Measurements from ENCODE around the gene SSB.
"Not testable (repeated sequence)": the region's sequence is repeated elsewhere in the genome, so short reads cannot be mapped to it uniquely, and the experiment has no call there.

The SSB gene

GRCh38 chr2:169849710-169850109, 51.0 kb downstream of the SSB start:
- TF ChIP-seq CTCF (IDR thresholded peaks at IDR 0.05; ENCODE audit: low read depth, low read length), result no peak
- no peak overlapping the region for H3K4me3 ChIP-seq (replicated peaks in 1 of 2; ENCODE audit: low read depth in 2 of 2, low read length in 2 of 2)
- DNase-seq (ENCODE audit: low read depth in 2 of 2), result no peak

GRCh38 chr2:169853041-169853668, 54.5 kb downstream of the SSB start:
- TF ChIP-seq CTCF (IDR thresholded peaks at IDR 0.05; ENCODE audit: low read depth, low read length), result no peak
- DNase-seq (ENCODE audit: low read depth in 2 of 2), result no peak
- H3K4me3 ChIP-seq (replicated peaks in 1 of 2; ENCODE audit: low read depth in 2 of 2, low read length in 2 of 2), result no peak overlapping the region

GRCh38 chr2:169855281-169856258, 56.9 kb downstream of the SSB start:
- not testable (repeated sequence) for DNase-seq (ENCODE audit: low read depth in 2 of 2); H3K4me3 ChIP-seq (replicated peaks in 1 of 2; ENCODE audit: low read depth in 2 of 2, low read length in 2 of 2)

GRCh38 chr2:169859423-169859822, 60.8 kb downstream of the SSB start:
- DNase-seq (ENCODE audit: low read depth in 2 of 2), result no peak
- no peak for TF ChIP-seq CTCF (IDR thresholded peaks at IDR 0.05; ENCODE audit: low read depth, low read length)
- no peak overlapping the region for H3K4me3 ChIP-seq (replicated peaks in 1 of 2; ENCODE audit: low read depth in 2 of 2, low read length in 2 of 2)

GRCh38 chr2:169860149-169860548, 61.5 kb downstream of the SSB start:
- no peak overlapping the region for H3K4me3 ChIP-seq (replicated peaks in 1 of 2; ENCODE audit: low read depth in 2 of 2, low read length in 2 of 2)
- DNase-seq (ENCODE audit: low read depth in 2 of 2), result no peak
- TF ChIP-seq CTCF (IDR thresholded peaks at IDR 0.05; ENCODE audit: low read depth, low read length), result no peak

Data from cardiac fibroblast (primary cell).